Measurements from ENCODE around the gene LAMA2.

LAMA2 gene

DNA sequence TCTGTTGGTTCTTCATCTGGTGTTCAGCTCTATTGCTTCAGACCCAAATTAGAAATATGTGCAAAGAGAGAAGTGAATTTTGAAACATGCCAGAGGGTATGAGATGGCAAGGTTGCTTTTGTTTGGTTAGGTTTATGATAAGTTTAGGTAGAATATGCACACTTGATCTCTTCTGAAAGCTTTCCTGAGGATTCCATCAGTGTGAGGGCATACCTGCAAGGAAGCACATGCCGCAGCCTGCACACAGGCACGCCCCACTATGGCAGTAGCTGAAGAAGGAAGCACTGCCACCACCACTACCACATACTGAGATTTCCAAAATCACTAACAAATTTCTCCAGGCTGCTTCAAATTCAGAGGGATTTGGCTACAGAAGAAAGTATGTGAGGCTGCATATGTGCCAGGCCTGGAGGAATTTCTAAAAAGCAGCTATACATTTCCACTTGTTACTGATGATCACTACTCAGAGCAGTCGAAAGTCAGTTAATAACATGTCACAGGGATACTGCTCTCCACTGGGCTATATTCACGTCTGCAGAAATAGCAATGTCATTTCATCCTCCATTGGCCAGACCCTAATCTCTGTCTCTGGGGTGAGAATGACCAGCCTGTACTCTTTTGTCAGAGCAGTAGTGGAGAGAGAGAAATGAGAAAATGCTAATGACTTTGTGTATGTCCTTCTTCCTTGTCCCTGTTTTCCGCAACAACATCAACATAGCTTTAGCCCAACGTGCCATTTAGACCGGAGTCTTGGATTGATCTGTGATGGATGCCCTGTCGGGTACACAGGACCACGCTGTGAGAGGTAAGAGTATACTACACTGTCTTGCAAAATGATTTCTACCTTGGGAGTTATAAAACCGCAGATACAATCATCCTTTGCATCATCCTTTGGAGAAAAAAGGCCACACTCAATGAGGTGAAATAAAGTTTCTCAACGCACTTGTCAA is 396.7 kb downstream of the LAMA2 start:
- no peak for DNase-seq

DNA sequence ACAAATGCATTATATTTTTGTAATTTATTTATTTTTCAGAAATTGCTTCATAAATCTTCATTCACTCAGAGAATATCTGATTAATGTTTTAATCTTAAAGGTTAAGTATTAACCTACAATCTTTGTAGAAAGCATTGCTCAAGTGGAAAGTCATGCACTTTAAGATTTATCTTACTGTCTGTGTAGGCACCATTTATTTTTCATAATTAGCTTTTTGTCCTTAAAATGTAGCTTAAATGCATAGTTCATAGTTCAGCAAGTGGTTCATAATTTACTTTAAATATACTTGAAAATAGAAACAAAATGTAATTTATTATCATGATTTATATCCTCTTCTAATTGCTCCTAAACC is 397.3 kb downstream of the LAMA2 start:
- DNase-seq: no peak

DNA sequence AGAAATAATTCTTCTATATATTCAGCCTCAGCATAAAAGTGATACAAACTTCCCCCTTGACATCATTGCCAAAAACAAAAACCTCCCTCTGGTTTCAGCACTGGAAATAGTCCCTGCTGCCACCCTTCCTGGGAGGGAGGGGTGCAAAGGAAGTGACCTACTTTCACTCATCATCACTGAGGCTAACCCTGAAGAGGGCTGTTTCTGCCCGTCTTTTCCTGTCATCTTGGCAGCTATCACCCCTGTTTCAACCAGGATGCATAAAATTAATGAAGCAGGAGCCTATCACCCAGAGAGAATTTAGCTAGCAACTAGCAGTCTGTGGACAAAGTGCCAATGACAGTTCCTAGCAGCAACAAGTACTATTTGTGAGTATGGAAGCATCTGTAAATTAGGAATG is 397.8 kb downstream of the LAMA2 start:
- DNase-seq: peak; percentile 70 to 85

DNA sequence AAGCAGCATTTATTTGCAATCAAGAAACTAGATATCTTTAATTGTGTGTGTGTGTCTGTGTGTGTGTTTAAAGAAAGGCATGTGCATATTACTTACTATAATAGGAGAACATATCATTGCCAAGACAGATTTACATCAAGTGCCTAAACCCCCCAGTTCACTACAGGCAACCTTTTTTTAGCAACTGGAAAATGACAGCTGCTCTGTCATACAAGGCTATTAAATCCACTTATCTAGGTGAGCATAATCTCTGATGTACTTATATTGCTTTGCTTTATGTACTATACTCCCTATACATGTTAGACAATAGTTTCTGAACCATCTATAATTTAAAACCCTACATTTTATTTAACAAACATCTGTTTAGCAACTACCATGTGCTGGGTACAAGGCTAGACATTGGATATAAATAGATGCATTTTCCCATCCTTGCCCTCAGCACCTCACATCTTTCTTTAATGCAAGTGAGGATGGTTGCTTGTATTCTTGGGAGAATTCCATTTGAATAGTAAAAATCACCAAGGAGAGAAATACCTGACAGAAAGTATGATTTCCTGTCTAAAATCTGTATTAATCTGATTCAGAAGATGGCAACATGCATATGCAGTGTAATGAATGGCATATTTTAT is 398.3 kb downstream of the LAMA2 start:
- DNase-seq: peak; percentile 86 to 98

DNA sequence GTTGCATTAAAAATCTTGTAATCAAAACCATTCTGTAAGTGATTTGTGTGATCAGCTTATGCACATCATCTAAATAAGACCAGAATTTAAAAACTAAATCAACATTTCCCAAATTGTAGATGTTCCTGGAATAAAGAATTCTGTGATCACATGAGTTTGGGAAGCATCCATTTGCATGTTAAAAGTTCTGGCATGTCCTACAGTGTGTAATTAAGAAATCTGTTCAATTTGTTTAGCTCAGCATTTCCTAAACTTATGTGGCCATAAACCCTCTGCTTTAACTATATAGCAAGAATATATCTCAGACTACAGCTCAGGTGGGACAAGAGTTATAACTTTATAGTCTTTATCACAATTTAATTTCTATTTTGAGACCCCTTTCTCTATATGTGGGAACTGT is 399.1 kb downstream of the LAMA2 start:
- DNase-seq: no peak

DNA sequence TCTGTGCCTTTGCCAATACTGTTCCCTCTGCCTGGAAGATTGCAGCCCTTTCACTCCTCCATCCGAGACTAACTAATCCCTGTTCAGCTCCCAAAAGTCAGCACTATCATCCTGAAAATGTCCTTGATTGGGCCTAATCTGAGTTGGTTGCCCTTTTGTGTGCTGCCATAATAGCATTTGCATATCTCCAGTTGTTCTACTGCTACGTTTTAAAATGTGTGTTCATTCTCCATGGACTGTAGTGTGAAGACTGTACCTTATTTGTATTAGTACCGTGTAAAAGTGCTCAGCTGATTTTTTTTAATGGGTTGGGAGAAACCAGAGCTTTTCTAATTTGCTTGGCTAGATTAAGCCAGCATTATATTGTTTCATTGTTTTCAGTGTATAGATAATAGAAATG is 401.3 kb downstream of the LAMA2 start:
- no peak for DNase-seq

DNA sequence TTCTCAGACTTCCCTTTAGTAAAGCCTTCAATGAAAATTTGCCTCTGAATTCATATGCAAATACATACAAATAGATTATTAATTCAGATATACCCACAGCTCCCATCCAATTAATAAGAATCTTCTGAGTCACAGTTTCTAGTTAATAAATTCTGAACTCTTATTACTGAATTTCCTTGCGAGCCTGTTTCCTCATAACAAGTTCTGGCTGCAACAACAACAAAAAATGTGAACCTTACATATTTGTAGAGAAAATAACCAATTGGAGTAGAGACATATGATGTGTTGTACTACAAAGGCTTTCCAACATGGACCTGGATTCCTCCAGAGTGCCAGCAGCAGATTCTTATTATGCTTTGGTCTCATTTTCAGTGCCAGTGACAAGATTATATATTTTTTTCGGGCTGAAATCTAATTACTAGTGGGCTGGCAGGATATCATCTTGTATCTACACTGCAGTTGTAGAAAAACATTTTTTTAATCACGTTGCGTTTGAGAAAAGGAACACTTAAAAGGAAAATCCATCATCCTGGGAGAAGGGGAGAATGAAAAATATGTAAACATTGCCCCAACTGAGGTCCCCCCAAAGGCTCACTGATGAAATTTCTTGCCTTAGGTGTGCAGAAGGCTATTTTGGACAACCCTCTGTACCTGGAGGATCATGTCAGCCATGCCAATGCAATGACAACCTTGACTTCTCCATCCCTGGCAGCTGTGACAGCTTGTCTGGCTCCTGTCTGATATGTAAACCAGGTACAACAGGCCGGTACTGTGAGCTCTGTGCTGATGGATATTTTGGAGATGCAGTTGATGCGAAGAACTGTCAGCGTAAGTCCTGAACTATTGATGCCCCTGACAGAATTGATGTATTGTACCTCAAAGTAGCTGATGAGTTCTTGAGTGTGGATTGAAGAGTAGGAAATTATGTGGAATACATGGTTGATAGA is 404.6 kb downstream of the LAMA2 start:
- DNase-seq: no peak

DNA sequence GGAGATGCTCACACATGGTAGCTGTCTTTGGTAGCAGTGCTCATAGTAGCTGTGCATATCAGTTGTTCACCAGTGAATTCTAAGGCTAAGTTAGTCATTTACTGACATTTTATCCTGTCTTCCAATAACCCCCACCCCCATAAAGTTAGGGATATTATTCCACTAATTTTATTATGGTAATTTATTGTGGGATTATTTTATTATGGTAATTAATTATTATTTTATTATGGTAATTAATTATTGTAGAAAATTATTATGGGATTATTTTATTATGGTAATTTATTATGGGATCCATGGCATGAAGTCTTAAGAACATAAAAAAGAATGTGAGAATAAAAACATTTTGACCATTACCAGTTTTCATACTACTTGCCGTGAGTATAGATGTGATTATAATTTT is 406.5 kb downstream of the LAMA2 start:
- DNase-seq: no peak

DNA sequence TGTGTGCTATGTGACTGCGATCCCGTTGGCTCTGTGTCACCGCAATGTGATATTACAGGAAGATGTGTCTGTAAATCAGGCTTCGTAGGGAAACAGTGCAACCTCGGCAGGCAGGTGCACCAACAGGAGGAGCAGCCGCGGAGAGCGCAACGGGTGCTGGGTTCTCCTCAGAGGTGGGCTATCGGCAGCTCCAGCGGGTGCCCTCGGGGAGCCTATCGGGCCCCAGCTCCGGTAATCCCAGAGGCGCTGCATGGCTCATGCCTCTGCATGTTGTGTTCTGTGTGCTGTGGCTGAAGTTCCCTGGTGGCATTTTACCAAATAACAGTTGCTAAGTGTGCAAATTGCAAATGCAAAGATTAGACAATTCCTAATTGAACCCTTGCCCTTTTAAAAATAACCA is 409.9 kb downstream of the LAMA2 start:
- DNase-seq: no peak

DNA sequence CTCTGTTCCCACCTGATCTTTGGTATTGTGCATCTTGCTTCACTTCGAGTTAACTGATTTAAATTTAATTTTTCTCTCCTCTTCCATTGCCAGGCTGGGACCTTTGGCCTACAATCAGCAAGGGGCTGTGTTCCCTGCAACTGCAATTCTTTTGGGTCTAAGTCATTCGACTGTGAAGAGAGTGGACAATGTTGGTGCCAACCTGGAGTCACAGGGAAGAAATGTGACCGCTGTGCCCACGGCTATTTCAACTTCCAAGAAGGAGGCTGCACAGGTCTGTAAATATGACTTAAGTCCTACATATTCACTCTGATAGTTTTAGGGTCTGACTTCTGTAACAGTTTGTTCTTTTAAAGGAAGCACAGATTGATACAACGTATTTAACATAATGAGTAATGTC is 414.7 kb downstream of the LAMA2 start:
- DNase-seq: no peak

DNA sequence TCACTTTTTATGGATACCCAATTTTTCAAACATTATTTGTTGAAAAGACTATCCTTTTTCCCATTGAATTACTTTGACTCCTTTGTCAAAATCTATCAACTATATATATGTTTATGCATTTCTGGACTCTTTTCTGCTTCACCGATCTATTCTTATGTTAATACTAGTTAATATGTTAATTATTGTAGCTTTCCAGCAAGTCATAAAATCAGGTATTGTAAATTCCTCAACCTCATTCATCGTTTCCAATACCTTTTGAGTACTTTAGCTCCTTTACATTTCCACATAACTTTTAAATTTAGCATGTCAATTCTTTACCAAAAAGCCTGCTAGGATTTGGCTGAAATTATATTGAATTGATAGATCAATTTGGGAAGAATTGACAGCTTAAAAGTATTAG is 419.7 kb downstream of the LAMA2 start:
- no peak for DNase-seq

DNA sequence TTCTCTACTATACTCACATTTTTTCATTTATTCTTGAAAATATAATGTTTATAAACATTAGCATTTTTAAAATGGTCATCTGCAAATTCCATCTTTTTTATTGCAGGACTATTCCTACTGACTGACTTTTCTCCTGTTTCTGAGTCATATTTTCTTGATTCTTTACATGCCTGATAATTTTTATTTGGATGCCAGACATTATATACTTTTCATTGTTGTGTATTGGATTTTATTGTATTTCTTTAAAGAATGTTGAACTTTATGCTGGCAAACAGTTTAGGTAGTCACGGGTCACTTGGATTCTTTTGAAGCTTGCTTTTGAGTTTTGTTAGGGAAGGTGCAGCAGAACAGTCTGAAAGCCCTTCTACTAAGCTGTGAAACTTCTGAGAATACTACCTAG is 423.9 kb downstream of the LAMA2 start:
- DNase-seq: no peak

DNA sequence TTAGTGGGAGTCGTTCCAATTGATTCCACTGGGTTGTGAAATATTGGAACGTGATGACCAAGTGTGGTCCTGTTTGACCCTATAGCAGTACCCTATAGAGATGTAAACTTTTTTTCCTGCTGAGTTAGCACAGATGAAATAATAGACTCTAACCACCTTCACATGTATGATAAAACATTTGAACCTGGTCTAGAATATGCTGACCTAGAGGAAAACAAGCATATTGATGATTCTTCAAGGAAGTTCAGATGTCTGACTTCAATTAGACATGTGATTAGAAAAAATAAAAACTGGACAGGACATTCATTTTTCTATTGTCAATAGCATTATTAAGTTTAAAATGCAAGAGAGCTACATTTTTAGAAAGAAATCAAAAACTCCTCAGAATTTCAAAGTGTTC is 424.9 kb downstream of the LAMA2 start:
- DNase-seq: no peak

DNA sequence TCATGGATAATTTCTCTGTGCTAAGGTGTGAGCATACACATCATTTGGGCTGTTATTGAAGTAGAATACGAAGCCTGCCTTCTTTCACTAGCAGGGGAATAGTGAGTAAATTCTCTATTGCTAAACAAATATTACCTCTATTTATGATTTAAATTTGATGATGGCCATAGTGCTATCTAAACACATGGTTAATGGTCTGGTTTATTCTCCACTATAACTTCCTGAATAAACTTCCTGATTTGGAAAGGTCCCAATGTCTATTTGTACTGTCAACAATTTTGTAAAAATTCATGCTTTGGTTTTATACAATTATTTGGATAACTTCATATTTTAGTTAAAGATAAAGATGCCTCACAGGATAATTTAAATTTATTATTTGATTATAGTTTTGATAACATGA is 426.2 kb downstream of the LAMA2 start:
- DNase-seq: no peak

DNA sequence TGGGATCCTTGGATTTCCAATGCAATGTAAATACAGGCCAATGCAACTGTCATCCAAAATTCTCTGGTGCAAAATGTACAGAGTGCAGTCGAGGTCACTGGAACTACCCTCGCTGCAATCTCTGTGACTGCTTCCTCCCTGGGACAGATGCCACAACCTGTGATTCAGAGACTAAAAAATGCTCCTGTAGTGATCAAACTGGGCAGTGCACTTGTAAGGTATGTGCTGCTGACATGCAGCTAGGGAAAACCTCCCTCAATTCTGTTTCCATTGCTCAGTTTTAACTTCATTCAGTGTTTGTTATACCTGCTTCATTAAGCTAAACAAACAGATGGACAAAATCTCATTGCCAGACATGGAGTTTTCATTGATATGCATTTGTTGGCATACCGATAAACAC is 429.9 kb downstream of the LAMA2 start:
- DNase-seq: no peak

DNA sequence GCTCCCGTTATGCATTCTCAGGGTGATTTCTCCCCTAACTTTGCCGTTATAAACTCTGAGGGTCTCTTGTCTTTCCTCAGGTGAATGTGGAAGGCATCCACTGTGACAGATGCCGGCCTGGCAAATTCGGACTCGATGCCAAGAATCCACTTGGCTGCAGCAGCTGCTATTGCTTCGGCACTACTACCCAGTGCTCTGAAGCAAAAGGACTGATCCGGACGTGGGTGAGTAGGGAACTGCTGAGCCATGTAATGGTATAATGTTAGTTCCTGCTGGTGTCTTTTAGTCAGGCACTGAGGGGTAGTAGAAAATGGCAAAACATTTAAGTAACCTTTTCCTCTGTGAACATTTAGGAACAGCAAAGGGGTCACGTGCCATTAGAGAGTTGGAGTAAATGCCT is 431.6 kb downstream of the LAMA2 start:
- DNase-seq: peak; percentile 74 to 90

DNA sequence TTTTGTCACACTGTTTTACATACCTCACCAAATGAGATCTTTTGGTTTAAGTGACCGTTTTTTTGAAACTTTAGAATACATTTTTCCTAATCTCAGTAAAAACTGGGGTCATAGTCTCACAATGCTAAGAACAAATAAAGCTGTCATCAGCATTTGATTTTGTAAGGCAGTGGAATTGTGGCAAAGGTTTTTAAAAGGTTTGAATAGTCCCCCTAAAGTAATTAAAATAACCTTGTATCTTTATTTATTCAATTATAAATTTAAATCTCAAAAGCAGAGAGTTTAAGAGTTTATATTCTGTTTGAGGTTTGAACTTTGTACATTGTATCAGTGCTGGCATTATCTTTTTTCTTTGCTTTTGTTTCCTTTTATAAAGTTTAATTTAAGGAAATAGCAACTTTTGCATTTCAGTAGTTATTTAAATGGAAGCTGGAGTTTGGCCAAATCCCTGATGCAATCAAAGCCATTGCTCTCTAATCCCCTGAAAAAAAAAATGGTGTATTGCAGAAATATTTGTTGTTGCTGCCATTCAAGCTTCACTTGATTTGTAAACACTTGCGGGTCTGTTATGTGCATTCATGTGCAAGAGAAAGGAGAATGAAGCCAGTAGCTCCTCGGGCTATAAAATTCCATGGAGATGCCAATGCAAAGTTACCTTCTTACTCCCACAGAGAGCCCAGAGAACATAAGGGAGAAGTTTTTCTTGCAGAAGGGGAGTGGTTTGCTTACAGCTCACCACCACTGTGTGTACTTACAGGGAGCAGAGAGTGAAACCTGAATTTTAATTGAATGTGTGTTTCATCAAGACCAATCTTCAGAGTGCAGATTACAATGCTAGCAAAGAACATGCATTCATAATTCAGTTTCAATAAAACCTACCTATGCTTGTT is 435.2 kb downstream of the LAMA2 start:
- peak in 1 of 2 experiments; percentile 27 for DNase-seq

DNA sequence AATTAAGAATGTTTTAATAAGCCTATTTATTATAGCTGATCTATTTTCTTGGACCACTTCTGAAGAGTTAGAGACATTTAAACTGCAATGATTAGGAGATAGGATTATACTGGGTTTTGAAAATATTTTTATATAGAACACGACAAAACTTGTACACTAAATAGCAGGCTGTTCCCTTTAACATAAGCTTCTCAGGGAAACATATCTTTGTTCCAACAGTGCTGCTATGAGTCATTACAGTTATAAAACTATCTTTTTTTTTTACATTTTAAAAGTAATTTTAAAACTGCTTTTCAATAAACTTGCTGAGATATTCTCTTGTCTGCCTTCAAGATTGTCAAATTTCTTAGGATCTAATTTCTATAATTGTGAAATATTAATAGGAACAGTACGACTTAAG is 438.0 kb downstream of the LAMA2 start:
- no peak for DNase-seq

DNA sequence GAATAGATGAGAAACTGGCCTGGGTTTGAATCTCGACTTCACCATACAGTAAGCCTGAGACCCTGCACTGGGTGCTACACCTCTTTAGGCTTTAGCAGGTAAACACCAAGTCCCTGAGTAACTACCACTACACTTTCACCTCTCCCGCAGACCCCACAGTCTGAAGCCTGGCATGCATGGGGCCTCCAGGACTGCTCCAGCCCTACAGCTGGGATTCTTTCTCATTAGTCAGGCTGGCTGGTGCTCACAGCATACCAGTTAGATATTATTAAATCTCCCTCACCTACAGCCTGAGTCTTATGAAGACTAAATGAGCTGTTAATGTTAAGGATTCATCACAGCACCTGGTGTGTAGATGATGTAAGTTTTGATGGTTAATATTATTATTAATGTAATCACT is 438.4 kb downstream of the LAMA2 start:
- no peak for DNase-seq

DNA sequence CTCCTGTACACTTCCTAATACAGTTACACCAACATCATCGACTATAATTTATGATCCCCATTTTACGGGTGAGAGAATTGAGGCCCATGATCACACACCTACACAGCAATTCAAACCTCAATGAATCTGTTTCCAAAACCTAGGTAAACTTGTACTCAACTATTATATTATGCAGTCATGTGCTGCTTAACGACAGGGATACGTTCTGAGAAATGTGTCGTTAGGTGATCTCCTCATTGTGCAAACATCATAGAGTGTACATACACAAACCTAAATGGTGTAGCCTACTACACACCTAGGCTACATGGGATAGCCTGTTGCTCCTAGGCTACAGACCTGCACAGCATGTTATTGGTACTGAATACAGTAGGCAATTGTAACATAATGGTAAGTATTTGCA is 441.4 kb downstream of the LAMA2 start:
- no peak for DNase-seq

DNA sequence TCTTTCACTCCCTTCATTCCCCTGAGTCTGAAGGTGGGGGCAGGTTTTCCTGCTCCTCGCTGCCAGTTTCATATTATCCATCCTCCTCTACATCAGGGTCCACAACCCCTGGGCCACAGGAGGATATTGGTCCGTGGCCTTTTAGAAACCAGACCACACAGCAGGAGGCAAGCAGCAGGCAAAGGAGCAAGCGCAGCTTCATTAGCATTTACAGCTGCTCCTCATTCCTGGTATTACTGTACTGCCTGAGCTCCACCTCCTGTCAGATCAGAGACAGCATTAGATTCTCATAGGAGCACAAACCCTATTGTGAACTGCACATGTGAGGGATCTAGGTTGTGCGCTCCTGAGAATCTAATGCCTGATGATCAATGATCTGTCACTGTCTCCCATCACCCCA is 446.7 kb downstream of the LAMA2 start:
- DNase-seq: peak; percentile 33 to 67

DNA sequence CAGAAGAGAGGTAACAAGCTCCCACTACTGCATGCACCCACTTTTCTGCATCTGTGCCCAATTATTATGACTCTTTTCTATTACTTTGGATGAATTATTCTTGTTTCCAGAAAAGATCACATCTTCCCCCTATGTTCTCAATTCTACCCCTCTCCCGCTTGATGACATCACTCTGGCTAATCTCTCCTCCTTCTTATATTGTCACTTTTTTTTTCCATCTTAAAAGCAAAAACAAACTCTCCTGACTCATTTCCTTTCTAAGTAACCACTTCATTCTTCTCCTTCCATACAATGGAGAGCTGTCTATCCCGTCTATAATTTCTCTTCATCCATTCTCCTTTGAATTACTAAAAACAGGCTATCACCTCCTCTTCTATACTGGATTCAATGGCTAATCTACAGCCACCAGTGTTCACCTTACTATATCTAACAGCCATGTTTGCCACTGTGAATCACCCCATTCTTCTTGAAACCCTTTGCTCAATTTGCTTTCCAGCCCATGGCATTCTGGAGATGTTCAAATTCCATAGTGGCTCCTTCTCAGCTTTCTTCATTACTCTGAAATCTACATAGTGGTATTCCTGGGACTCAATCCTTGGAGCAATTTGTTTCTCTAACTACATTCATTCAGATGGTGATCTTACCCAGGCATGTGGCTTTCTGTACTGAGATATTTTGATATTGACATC is 448.7 kb downstream of the LAMA2 start:
- no peak for DNase-seq

All from NCI-H524 (cell line).